ENCODE measurements around the gene LSM6.

LSM6 gene

DNA sequence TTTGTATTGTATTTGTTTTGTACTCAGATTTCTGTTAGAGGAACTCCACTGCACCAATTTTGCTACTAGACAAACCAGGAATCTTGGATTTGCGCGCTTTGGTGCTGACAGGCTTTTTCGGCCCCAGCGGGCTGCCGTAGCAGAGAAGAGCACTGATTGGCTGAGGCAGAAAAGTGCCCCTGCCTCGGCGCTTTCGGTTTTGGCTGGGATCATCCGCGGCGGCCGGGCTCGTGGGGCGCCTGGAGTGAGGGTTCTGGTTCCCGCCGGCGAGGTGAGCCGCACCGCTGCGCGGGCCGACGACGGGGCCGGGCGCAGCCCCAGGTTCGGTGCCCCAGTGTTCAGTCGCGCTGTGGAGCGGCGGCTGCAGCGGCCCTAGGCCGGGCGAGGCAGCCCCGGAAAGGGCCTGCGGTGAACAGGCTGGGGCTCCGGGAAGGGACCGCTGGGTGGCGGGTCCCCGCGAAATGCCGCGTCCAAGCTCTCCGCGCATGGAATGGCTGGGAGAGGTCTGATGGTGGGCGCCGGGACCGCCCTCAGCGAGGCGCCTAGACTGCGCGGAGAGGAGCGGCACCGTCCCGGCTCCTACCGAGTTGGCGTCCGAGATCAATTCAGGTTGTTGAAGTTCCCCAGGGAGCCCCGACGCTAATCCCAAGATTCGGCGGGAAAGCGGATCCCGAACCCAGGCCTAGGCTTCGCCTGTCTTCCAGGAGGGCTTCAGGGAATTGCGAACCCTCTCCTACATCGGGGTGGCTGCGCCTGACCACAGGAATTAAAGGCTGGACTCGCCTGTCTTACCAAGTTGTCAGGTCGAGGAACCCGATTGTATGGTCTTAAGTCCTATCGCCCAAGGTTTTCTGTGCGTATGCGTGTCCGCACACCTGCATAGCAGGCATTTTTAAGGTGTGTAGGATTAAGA is at the start of gene LSM6:
LSM6 (plus strand) TSS at position 178 of the 913 bp plus-strand sequence. CDS start 7,204 bp downstream, outside the sequence.
- peak within 1 kb of the TSS; percentile 76 for H3K4me3 ChIP-seq (ENCODE audit: low read length)
- peak; percentile 83 for DNase-seq (ENCODE audit: low read depth)
- TF ChIP-seq, protein P1, sequence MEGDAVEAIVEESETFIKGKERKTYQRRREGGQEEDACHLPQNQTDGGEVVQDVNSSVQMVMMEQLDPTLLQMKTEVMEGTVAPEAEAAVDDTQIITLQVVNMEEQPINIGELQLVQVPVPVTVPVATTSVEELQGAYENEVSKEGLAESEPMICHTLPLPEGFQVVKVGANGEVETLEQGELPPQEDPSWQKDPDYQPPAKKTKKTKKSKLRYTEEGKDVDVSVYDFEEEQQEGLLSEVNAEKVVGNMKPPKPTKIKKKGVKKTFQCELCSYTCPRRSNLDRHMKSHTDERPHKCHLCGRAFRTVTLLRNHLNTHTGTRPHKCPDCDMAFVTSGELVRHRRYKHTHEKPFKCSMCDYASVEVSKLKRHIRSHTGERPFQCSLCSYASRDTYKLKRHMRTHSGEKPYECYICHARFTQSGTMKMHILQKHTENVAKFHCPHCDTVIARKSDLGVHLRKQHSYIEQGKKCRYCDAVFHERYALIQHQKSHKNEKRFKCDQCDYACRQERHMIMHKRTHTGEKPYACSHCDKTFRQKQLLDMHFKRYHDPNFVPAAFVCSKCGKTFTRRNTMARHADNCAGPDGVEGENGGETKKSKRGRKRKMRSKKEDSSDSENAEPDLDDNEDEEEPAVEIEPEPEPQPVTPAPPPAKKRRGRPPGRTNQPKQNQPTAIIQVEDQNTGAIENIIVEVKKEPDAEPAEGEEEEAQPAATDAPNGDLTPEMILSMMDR (conservative IDR thresholded peaks at IDR 0.05; ENCODE audit: low read length) = no peak

DNA sequence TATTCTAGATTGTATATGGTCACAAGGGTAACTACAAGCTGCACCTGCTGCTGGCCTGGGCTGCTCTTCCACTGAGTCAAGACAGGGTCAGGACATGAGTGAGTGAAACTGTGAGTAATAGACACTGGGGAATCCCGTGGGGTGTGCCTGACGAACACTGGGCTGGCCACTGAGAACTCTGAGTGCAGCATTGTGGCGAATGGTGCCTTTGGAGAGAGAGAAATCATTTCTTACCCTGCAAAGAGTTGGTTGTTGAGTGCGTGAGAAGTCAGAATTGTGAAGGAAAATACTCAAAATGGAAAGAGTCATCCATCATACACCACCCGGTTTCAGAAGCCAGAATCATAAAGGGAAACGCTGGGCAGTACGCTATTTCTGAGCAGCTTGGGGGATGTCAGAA is 43.1 kb upstream of the LSM6 start:
- TF ChIP-seq, protein P1 (conservative IDR thresholded peaks at IDR 0.05; ENCODE audit: low read length) = no peak
- no peak for DNase-seq (ENCODE audit: low read depth)

DNA sequence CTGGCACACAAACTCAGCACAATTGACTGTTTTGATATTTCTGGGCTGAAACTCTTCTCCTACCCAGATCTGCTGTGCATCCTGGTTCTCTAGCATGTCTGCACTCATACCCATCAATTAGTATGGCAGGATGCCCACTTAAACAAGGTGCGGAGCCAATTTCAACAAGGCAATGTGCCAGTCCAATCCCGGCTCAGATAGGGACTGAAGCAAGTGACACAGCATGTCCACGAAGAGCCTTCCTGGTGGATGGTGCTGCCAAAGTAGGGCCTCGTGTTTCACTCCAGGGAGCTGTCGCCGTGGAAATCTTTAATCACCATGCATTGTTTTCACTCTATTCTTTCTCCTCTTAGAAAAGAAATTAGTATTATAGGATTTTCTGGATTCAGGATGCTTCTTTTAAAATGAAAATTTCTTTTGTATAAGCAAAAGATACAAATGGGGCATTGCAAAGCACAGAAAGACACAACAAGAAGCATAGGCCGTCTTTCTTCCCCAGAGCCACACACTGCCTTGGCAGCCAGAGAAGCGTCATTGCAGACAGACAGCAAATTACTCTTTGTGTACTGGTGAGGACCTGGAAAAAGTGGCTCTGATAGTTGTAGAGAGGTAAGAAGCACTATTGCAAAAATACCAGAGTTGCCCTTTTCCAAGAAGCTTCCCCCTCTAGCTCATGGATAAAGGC is 40.6 kb upstream of the LSM6 start:
- no peak for DNase-seq (ENCODE audit: low read depth)
- H3K4me3 ChIP-seq (ENCODE audit: low read length) = no peak overlapping the region
- TF ChIP-seq, protein P1 (conservative IDR thresholded peaks at IDR 0.05; ENCODE audit: low read length) = no peak

More for the DNA sequence above, 43.1 kb upstream of the LSM6 start:
- no peak overlapping the region for H3K4me3 ChIP-seq (ENCODE audit: low read length)

DNA sequence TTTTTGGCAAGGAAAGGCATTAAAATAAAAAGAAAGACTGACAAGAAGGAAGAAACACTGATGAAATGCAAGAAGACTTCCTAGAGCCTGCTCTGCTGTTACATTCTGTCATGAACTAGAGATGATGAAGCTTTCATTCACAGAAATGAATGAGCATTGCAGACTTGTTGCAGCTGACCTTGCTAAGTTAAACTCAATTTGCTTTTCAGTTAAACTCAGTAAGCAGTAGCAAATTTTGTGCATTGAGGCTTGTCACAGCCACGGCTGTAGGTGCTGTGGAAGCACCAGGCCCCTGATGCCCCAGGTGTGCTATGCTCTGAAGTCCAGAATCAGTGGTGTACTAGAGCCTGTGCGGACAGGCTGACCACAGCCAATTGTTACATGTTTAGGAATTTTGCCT is 39.6 kb upstream of the LSM6 start:
- H3K4me3 ChIP-seq (ENCODE audit: low read length) = no peak overlapping the region
- no peak for DNase-seq (ENCODE audit: low read depth)
- TF ChIP-seq, protein P1 (conservative IDR thresholded peaks at IDR 0.05; ENCODE audit: low read length) = no peak

DNA sequence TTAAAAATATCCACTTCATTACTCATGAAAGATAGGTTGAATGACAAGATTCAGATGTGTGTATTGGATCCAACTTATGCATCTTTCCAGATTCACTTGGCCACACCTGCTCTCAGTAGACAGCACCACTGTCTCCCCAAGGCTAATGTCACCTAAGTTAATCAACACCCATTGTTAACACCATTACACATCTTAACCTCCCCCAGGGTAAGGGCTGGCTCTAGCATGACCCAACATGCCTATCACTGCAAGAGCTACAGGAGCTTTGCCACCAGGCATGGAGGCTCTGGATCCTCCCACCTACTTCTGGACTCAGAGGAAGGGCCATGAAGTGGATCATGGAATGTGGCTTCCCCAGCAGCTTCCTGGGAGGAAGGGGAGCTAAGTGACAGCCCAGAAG is 32.8 kb upstream of the LSM6 start:
- TF ChIP-seq, protein P1 (conservative IDR thresholded peaks at IDR 0.05; ENCODE audit: low read length) = no peak
- no peak for DNase-seq (ENCODE audit: low read depth)
- no peak overlapping the region for H3K4me3 ChIP-seq (ENCODE audit: low read length)

DNA sequence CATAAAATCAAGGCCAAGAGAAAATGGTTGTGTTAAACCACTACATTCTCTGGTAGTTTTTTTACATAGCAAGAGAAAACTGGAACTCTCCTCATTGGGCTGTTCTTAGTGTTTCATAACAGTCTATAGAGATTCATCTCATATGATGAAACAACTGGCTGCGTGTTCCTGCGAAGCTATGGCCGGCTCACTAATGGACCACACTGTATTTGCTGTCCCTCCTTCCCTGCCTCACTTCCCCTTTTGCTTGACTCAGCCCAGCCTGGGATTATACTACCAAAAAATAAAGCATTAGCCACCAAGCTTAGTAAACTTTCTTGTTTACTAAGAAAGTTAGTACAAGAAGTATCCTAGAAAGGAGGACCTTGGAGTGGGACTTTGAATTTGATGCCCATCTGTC is 31.6 kb upstream of the LSM6 start:
- DNase-seq (ENCODE audit: low read depth) = no peak
- TF ChIP-seq, protein P1 (conservative IDR thresholded peaks at IDR 0.05; ENCODE audit: low read length) = no peak
- no peak overlapping the region for H3K4me3 ChIP-seq (ENCODE audit: low read length)

All from AG10803 (cell line).